Stomach (tissue), 9 donors: ENCODE measurements around the gene FHAD1. TPM values are rescaled to one million over a fixed set of nuclear protein-coding genes. Genes with fewer than 3 reads are reported as not detected.
A peak's percentile ranks its signal among the peaks of the same experiment; 100 is the strongest.

ENCODE experiments used
- DNase-seq, 2 donors: peaks; one replicate each; pipeline versions ENCODE4 v3.0.0 to v3.0.0-alpha.2; 2013 to 2019
- H3K27ac ChIP-seq, 5 donors: fragments of 200-600 bp in 4 of 5; sonication (generic) in 4 of 5; one replicate each; pipeline ENCODE4 v1.5.1; 2013 to 2019; ENCODE audit warnings: mild to moderate bottlenecking in 1 of 5, moderate library complexity in 1 of 5
- H3K27me3 ChIP-seq, 3 donors: fragments of 200-600 bp; sonication (generic); one replicate each; pipeline ENCODE4 v1.5.1; 2017 to 2019; ENCODE audit warnings: mixed run types in 1 of 3
- H3K36me3 ChIP-seq, 4 donors: fragments of 200-600 bp; sonication (generic); 1 replicate in 3 of 4; 2 replicates in 1 of 4; pipeline ENCODE4 v1.5.1; 2016 to 2019
- H3K4me1 ChIP-seq, 4 donors: fragments of 200-600 bp; sonication (generic); one replicate each; pipeline ENCODE4 v1.5.1; 2016 to 2019
- H3K4me3 ChIP-seq, 4 donors: fragments of 200-600 bp; sonication (generic) in 3 of 4; one replicate each; pipeline ENCODE4 v1.5.1; 2016 to 2019; ENCODE audit warnings: mild to moderate bottlenecking in 1 of 4
- H3K9me3 ChIP-seq, 4 donors: fragments of 200-600 bp; sonication (generic); one replicate each; pipeline ENCODE4 v1.5.1; 2016 to 2019
- CTCF ChIP-seq, 7 experiments: fragments of 450-650 bp in 4 of 7; fragments of 200-600 bp in 3 of 7; sonication (generic) in 3 of 7; IDR thresholded peaks; one replicate each; pipeline ENCODE4 v1.5.1; 2016 to 2019; ENCODE audit warnings: antibody characterized with exemption in 7 of 7, control low read depth in 2 of 7, mild to moderate bottlenecking in 1 of 7
- EP300 ChIP-seq: sonication (generic); formaldehyde crosslinking; IDR thresholded peaks from one replicate; pipeline ENCODE4 v1.6.1; 2017; ENCODE audit warnings: antibody characterized with exemption
- POLR2A ChIP-seq, 4 donors: fragments of 450-650 bp; IDR thresholded peaks; one replicate each; pipeline ENCODE4 v1.6.1; 2016; ENCODE audit warnings: antibody characterized with exemption in 4 of 4, control low read depth in 2 of 4, mild to moderate bottlenecking in 1 of 4, moderate library complexity in 1 of 4
- POLR2AphosphoS5 ChIP-seq, 3 donors: sonication (generic); formaldehyde crosslinking; IDR thresholded peaks; one replicate each; pipeline ENCODE4 v1.6.1; 2016; ENCODE audit warnings: antibody characterized with exemption in 3 of 3
- WGBS, 5 donors: extraction: QIAGEN DNeasy Blood & Tissue Kit in 3 of 5; methylation state at CpG; one replicate each; pipeline versions ENCODE4 v1.1.5 to v1.1.7; 2013 to 2018; 5-methylcytosine and 5-hydroxymethylcytosine counted together
- intact Hi-C: fragments of 100-400 bp; cut with DNase I; formaldehyde crosslinking; loops from one replicate; pipeline ENCODE4 v1.15.1; 2023; ENCODE audit warnings: low total_unique reads
- polyA plus RNA-seq, 3 donors: library from polyadenylated mRNA; stranded (reverse); fragments of 200-250 nt; gene quantifications; one replicate each; pipeline ENCODE4 v1.2.3, GENCODE V29; 2013
- total RNA-seq, 5 donors: library from RNA; depleted of rRNA; stranded (reverse); fragments of >200 nt; gene quantifications; one replicate each; pipeline versions ENCODE4 v1.1.0 to v1.2.3, GENCODE V29; 2014 to 2016
- donor health status: healthy with polysubstance abuse.
- donor health status: Bipolar disorder and iron deficiency.
- donor health status: healthy.

FHAD1 gene
- total and polyA plus RNA-seq, 8 donors: 0.38 to 5.1 (median 1.4) TPM; not detected in 2

GRCh38 chr1:15344380-15344779 is 97.4 kb downstream of the FHAD1 start:
- H3K27ac ChIP-seq: peak overlapping the region in 1 of 5 donors; percentile 68
- no peaks in the 10 kb centered on the region for H3K9me3 ChIP-seq
- intact Hi-C loops: no loop called here
- TF ChIP-seq POLR2A (IDR thresholded peaks at IDR 0.05) (no peak), POLR2AphosphoS5 (IDR thresholded peaks at IDR 0.05) (no peak), EP300 (no peak), CTCF (IDR thresholded peaks at IDR 0.05) (no peak)
- no peaks in the 10 kb centered on the region for H3K27me3 ChIP-seq
- no peaks in the 10 kb centered on the region for H3K36me3 ChIP-seq
- DNase-seq: no peak
- H3K4me3 ChIP-seq: no peak overlapping the region
- WGBS, 5 donors: 93 to 100% (median 95%) methylated on average over 3 of the region's 3 CpGs
- H3K4me1 ChIP-seq: peaks cover 16 to 47% (median 18%) of the 10 kb centered on the region in 4 donors

GRCh38 chr1:15344800-15345704 is 98.0 kb downstream of the FHAD1 start:
- H3K27ac ChIP-seq: peak overlapping the region in 4 of 5 donors; percentile 40 to 68 (median 63)
- no peak for DNase-seq
- H3K4me1 ChIP-seq: peaks cover 10 to 42% (median 13%) of the 10 kb centered on the region in 4 donors
- no peaks in the 10 kb centered on the region for H3K27me3 ChIP-seq
- WGBS, 5 donors: 87 to 93% (median 88%) methylated on average over 23 of the region's 23 CpGs
- H3K9me3 ChIP-seq: no peaks in the 10 kb centered on the region
- intact Hi-C loops: no loop called here
- no peaks in the 10 kb centered on the region for H3K36me3 ChIP-seq
- TF ChIP-seq CTCF (IDR thresholded peaks at IDR 0.05) (no peak), POLR2A (IDR thresholded peaks at IDR 0.05) (no peak), EP300 (no peak), POLR2AphosphoS5 (IDR thresholded peaks at IDR 0.05) (no peak)
- H3K4me3 ChIP-seq: no peak overlapping the region

GRCh38 chr1:15345705-15346345 is 98.8 kb downstream of the FHAD1 start:
- H3K27ac ChIP-seq: peak overlapping the region in 3 of 5 donors; percentile 40 to 66 (median 60)
- no peaks in the 10 kb centered on the region for H3K36me3 ChIP-seq
- H3K4me3 ChIP-seq: no peak overlapping the region
- H3K9me3 ChIP-seq: no peaks in the 10 kb centered on the region
- H3K4me1 ChIP-seq: peaks cover 7 to 42% (median 11%) of the 10 kb centered on the region in 4 donors
- no peaks in the 10 kb centered on the region for H3K27me3 ChIP-seq
- peak; percentile 72 to 74 for DNase-seq
- WGBS, 5 donors: 66 to 88% (median 74%) methylated on average over 17 of the region's 17 CpGs
- intact Hi-C loops: no loop called here
- TF ChIP-seq EP300 (no peak), POLR2AphosphoS5 (IDR thresholded peaks at IDR 0.05) (peak in 2 of 3 donors; percentile 12 to 15)

- no peak for TF ChIP-seq CTCF (IDR thresholded peaks at IDR 0.05)
- no peak for TF ChIP-seq POLR2A (IDR thresholded peaks at IDR 0.05)
- TF ChIP-seq POLR2AphosphoS5 (IDR thresholded peaks at IDR 0.05): no peak
- TF ChIP-seq EP300: no peak
- H3K27ac ChIP-seq: peak overlapping the region in 1 of 5 donors; percentile 60
- H3K4me3 ChIP-seq: no peak overlapping the region
- no peaks in the 10 kb centered on the region for H3K27me3 ChIP-seq
- peaks cover 11 to 47% (median 18%) of the 10 kb centered on the region in 4 donors for H3K4me1 ChIP-seq
- intact Hi-C loops: no loop called here
- H3K9me3 ChIP-seq: no peaks in the 10 kb centered on the region
- 81 to 90% (median 89%) methylated on average over 14 of the region's 14 CpGs for WGBS, 5 donors
- no peaks in the 10 kb centered on the region for H3K36me3 ChIP-seq
- no peak for DNase-seq
Observed at GRCh38 chr1:15346346-15347030, 99.5 kb downstream of the FHAD1 start.
